DMS79 treated with DMSO at 0.1 percent for 48 hours (cell line): ENCODE data around the gene TEX14.
A peak's percentile ranks its signal among the peaks of the same experiment; 100 is the strongest.
"Not testable (repeated sequence)": the region's sequence is repeated elsewhere in the genome, so short reads cannot be mapped to it uniquely, and the experiment has no call there.

ENCODE experiments used
- DNase-seq: peaks from one replicate; lab custom pipeline; 2025; lab: John Stamatoyannopoulos, UW

The TEX14 gene

DNA sequence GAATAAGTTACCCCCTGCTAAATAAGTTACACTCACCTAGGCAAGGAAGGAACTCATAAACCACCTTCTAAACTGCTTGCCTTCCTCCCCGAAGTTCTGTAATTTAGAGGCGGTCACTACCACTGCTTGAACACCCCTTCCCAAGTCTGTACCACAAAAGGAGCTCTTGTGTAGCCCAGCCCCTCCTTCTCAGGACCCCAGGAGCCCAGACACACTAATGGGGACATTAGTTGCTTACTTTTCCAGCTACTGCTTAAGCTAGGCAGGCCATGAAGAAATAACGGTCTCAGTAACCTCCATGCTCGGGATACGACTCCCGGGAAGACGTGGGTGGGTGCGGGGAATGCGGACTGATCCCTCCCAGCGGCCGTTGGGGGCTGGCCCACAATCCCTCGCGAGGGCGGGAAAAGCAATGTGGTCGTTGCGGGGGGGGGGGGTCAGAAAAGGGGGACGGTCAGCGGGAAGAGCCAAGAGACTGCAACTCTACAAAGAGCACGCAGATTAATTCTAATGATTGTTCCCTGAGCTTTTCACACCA, at the start of gene TEX14:
Gene TEX14 (minus strand): TSS at position 345 of the 538 bp plus-strand sequence. CDS start 40,044 bp downstream, outside the sequence.
- DNase-seq, result no peak

DNA sequence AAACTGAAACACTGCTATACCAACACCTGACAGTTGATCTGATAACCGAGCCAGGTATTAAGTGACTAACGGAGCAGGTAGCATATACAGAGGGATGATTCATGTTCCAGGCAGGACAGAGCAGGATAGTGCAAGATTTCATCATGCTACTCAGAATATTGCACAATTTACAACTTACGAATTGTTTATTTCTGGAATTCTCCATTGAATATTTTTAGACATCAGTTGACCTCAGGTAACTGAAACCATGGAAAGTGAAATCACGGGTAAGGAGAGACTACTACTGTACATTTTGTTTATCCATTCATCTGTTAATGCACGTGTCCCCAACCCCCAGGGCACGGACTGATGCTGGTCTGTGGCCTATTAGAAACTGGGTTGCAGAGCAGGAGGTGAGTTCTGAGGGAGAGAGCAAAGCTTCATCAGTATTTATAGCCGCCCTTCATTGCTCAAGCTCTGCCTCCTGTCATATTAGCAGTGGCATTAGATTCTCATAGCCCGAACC, 49.3 kb upstream of the TEX14 start:
- DNase-seq, result no peak

DNA sequence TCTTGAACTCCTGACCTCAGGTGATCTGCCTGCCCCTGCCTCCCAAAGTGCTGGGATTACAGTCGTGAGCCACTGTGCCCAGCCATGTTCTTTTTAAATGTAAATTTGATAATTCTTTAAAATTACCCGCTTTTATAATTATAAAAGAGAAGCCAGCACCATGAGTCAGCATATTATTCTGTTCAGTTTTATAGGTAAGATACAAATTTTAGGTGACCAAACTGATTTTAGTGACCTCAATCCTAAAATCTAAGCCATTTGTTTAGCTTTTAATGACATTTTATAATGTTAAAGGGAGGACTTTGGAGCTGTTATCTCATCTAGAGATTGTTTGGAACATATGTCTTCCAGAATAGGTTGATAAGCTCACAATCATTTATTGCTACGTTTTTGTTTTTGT, 43.0 kb upstream of the TEX14 start:
- no peak for DNase-seq

- DNase-seq, result no peak
Measured at GRCh38 chr17:58734040-58734439, 42.2 kb upstream of the TEX14 start.

DNA sequence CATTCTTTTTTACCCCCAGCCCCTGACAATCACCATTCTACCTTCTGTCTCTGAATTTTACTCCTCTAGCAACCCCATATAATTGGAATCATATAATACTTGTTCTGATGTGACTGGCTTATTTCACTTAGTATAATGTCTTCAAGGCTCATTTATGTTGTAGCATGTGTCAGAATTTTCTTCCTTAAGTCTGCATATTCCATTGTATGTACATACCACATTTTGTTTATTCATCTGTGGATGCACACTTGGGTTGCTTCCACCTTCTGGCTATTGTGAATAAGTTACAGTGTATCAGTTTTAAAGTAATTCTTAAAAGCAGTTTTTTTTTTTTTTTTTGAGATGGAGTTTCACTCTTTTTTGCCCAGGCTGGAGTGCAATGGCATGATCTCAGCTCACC, 39.1 kb upstream of the TEX14 start:
- DNase-seq, result no peak

- DNase-seq, result no peak
Measured at GRCh38 chr17:58728798-58729197, 37.0 kb upstream of the TEX14 start.

GRCh38 chr17:58722696-58723095, 30.9 kb upstream of the TEX14 start:
- DNase-seq, result no peak

GRCh38 chr17:58722274-58722673, 30.4 kb upstream of the TEX14 start:
- no peak for DNase-seq

GRCh38 chr17:58710948-58711552, 19.2 kb upstream of the TEX14 start:
- peak; percentile 1 for DNase-seq

DNA sequence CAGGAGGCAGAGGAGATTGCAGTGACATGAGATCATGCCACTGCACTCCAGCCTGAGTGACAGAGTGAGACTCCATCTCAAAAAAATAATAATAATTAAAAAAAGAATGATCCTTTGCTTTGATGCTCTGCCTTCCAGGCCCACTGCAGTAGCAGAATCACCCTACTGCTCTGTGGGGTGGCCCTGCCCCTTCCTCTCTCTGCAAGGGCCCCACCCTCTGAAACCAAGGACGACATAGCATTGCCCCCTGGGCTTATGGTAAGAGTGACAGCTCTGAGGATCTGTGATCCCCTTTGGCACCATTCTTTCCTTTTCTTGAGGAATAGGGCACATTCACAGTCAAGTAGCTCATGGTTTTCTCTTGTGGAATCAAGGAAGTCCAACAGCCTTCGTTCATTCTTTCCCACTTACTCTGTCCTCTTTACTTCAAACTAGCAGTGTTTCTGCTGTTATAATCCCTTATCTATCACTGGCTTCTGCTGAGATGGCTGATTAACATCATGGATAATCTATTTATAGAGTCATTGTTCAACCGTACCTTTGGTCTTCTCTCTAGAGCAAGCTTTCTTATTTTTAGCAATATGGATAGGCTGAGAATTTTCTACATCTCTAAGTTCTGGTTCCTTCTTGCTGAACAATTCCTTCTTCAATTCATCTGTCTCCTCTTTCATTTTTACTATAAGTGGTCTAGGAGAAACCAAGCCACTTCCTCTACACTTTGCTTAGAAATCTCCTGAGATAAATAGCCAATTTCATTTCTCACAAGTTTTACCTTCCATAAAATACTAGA, 14.7 kb upstream of the TEX14 start:
- DNase-seq, result no peak

GRCh38 chr17:58703916-58704286, 12.1 kb upstream of the TEX14 start:
- no peak for DNase-seq

DNA sequence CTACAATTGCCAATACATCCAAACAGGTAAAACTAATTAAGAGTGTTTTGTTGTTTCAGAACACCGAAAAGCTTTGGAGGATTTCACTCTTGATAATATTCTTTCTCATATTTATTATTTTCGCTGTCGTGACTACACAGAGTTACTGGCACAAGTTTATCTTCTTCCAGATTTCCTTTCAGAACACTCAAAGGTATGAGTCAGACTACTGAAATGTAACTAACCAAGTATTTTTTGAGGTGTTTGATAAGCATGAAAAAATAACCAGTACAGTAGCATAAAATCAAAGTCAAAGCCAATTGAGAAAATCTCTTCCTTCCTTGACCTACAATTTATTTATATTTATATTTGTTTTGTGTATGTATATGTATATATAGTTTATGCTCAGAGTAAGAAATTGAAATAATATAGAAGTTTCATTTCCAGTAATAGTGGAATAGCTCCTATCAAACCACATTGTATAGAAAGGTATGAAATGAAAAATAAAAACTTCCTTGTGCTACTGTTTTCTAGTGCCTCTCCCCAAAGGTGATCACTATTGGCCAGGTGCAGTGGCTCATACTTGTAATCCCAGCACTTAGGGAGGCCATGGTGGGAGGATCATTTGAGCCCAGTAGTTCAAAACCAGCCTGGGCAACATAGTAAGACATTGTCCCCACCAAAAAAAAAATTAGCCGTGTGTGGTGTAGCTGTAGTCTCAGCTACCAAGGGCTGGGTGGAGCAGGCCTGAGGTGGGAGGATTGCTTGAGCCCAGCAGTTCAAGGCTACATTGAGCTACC, 11.5 kb upstream of the TEX14 start:
- no peak for DNase-seq

DNA sequence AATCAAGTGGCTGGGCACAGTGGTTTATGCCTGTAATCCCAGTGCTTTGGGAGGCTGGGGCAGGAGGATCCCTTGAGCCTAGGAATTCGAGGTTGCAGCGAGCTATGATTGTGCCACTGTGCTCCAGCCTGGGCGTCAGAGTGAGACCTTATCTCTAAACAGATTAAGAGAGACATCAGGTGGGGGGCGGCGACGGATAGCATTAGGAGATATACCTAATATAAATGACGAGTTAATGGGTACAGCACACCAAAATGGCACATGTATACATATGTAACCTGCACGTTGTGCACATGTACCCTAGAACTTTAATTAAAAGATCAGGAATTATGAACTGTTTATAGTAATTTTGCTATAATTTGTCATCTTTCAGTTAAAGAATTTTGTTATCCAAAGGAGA, 10.9 kb upstream of the TEX14 start:
- DNase-seq, result no peak

DNA sequence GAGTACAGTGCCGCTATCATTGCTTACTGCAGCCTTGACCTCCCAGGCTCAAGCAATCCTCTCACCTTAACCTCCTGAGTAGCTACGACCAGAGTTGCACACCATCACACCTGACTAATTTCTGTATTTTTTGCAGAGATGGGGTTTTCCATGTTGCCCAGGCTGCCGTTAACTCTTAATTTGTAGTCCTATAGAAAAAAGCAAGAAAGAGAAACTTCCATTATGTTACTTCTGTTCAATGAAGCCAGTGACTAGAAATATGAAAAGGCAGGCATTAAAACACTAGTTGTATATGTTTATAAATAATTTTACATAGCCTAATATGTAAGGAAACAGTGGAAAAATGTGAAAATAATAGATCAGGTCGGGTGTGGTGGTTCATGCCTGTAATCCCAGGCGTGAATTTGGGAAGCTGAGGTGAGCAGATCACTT, 10.2 kb upstream of the TEX14 start:
- no peak for DNase-seq

DNA sequence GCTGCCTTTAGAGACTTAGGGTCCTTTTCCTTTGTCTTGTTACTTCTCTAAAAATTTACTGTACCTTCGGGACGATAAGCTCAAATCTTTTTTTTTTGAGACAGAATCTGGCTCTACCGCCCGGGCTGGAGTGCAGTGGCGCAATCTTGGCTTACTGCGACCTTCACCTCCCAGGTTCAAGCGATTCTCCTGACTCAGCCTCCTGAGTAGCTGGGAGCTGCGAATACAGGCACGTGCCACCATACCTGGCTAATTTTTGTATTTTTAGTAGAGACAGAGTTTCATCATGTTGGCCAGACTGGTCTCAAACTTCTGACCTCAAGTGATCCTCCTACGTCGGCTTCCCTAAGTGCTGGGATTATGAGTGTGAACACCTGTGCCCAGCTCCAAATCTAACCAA, 7.9 kb upstream of the TEX14 start:
- no peak for DNase-seq

GRCh38 chr17:58694826-58695225, 3.0 kb upstream of the TEX14 start:
- no peak for DNase-seq

GRCh38 chr17:58694302-58694701, 2.5 kb upstream of the TEX14 start:
- no peak for DNase-seq

DNA sequence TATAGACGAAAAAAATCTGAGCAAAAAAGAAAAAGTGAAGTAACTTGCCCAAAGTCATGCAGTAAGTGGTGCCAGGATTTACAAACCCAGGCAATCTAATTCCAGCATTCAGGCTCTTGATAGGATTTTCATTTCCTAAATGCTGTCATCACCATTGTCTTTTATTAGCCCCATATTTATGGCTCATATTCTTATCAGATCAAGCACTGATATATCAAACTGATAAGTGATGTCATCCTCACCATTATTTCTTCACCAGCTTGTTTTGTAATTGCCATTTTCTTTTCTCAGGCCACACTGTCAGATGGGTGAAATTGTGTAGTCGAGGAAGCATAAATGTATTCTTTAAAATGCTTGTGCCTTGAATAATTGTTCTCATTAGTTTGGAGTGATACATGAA, 1.9 kb upstream of the TEX14 start:
- no peak for DNase-seq

- DNase-seq, result no peak
Measured at GRCh38 chr17:58693208-58693607, 1.4 kb upstream of the TEX14 start.

DNA sequence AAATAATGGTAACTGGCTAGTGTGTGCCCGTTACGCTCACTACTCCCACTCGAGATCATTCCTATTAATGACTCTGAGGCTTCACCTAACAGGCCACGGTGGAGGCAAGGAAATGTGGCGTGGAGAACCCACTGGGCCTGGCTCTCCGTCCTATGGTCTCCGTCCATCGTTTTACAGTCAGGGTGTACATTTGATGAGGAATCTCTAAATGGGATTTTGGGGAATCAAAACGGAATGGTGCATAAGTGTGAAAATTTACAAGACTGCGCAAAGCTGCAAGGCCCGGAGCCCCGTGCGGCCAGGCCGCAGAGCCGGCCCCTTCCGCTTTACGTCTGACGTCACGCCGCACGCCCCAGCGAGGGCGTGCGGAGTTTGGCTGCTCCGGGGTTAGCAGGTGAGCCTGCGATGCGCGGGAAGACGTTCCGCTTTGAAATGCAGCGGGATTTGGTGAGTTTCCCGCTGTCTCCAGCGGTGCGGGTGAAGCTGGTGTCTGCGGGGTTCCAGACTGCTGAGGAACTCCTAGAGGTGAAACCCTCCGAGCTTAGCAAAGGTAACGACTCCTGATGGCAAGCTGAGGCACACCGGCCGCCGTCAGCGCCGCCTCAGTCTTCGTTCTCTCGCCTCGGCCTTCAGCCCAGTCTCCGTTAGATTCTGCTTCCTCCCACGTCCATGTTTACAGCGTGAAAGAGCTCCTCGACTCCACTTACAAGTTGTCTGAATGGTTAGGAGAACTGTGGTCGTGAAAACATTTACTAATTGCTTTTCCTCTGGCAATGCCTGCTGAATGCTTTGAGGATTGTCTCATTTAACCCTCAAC, 602 bp upstream of the TEX14 start, which contains the start of gene RAD51C:
Gene RAD51C (plus strand): TSS at position 364 of the 817 bp plus-strand sequence. CDS start 42 bp downstream, at position 406.
- DNase-seq, result peak; percentile 49

DNA sequence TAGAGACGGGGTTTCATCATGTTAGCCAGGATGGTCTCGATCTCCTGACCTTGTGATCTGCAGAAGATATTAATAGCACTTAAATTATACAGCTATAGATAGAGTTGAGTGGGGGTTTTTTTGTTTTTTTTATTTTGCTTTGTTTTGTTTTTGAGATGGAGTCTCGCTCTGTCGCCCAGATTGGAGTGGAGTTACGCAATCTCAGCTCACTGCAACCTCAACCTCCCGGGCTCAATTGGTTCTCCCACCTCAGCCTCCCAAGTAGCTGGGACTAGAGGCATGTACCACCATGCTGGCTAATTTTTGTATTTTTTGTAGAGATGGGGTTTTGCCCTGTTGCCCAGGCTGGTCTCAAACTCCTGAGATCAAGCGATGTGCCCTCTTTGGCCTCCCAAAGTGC, 1.8 kb downstream of the TEX14 start:
- not testable (repeated sequence) for DNase-seq
